Retinal pigment epithelial cell (primary cell): Measurements from ENCODE around the gene CHST10.

ENCODE experiments used
- DNase-seq: peaks from one replicate; pipeline ENCODE4 v3.0.0-alpha.2; 2010; ENCODE audit warnings: low read depth
- H3K4me3 ChIP-seq: 2 replicates; pipeline ENCODE4 v1.5.1; 2011; ENCODE audit warnings: mild to moderate bottlenecking, low read length, control low read depth, moderate library complexity
- CTCF ChIP-seq: conservative IDR thresholded peaks from 2 replicates; pipeline ENCODE4 v1.5.1; 2011; ENCODE audit warnings: low read depth, low read length, control low read depth, inconsistent platforms

CHST10 gene

GRCh38 chr2:100416397-100416934, 1.0 kb downstream of the CHST10 start:
- no peak for TF ChIP-seq CTCF
- DNase-seq = no peak
- peak overlapping the region; percentile 70 for H3K4me3 ChIP-seq

- H3K4me3 ChIP-seq = no peak overlapping the region
- no peak for TF ChIP-seq CTCF
- no peak for DNase-seq
These were observed 3.9 kb downstream of the CHST10 start for GRCh38 chr2:100413571-100413970.

- H3K4me3 ChIP-seq = no peak overlapping the region
These were observed 4.6 kb downstream of the CHST10 start for GRCh38 chr2:100412881-100413321.

GRCh38 chr2:100412466-100412865, 5.0 kb downstream of the CHST10 start:
- no peak for TF ChIP-seq CTCF
- H3K4me3 ChIP-seq = no peak overlapping the region
- no peak for DNase-seq

More at GRCh38 chr2:100412881-100413321, 4.6 kb downstream of the CHST10 start:
- DNase-seq = no peak
- no peak for TF ChIP-seq CTCF

- no peak for DNase-seq
- no peak overlapping the region for H3K4me3 ChIP-seq
- no peak for TF ChIP-seq CTCF
These were observed 5.6 kb downstream of the CHST10 start for GRCh38 chr2:100411841-100412292.

GRCh38 chr2:100409975-100410647, 7.4 kb downstream of the CHST10 start:
- no peak for DNase-seq
- no peak for TF ChIP-seq CTCF
- no peak overlapping the region for H3K4me3 ChIP-seq

GRCh38 chr2:100409461-100409860, 8.0 kb downstream of the CHST10 start:
- no peak for TF ChIP-seq CTCF
- H3K4me3 ChIP-seq = no peak overlapping the region
- no peak for DNase-seq
